ENCODE results near the gene KRTAP2-1. TPM values are rescaled to one million over a fixed set of nuclear protein-coding genes. Genes with fewer than 3 reads are reported as not detected.
"Not testable (repeated sequence)": the region's sequence is repeated elsewhere in the genome, so short reads cannot be mapped to it uniquely, and the experiment has no call there.

The KRTAP2-1 gene
- total and polyA plus RNA-seq, 7 donors = not detected

GRCh38 chr17:41008811-41009210 is 38.3 kb downstream of the KRTAP2-1 start, which contains the start of gene KRTAP3-1:
Gene KRTAP3-1 (minus strand): TSS chr17:41009128. CDS start chr17:41009074, 54 bp downstream.
- TF ChIP-seq CTCF (IDR thresholded peaks at IDR 0.05) = no peak
- 81 to 88% (median 85%) methylated on average over 8 of the region's 8 CpGs for WGBS, 3 donors
- ATAC-seq (no peak), DNase-seq (no peak)
- H3K27ac ChIP-seq = no peak within 1 kb of the TSS
- H3K36me3 ChIP-seq (ENCODE audit: insufficient read depth in 1 of 2, low read depth in 1 of 2) = no peaks in the 10 kb centered on the region
- no peak within 1 kb of the TSS for H3K4me3 ChIP-seq
- peaks cover 0 to 11% (median 5%) of the 10 kb centered on the region in 3 donors for H3K27me3 ChIP-seq (ENCODE audit: insufficient read depth in 3 of 3, low read length in 2 of 3)
- H3K4me1 ChIP-seq = no peaks in the 10 kb centered on the region
- intact Hi-C loops (cut with DNase I) = no loop called here
- no peaks in the 10 kb centered on the region for H3K9me3 ChIP-seq

- no peaks in the 10 kb centered on the region for H3K9me3 ChIP-seq
- H3K4me1 ChIP-seq = no peaks in the 10 kb centered on the region
- 90 to 92% (median 91%) methylated on average over 3 of the region's 3 CpGs for WGBS, 3 donors
- intact Hi-C loops (cut with DNase I) = no loop called here
- peaks cover 4 to 16% (median 5%) of the 10 kb centered on the region in 3 donors for H3K27me3 ChIP-seq (ENCODE audit: insufficient read depth in 3 of 3, low read length in 2 of 3)
- no peak overlapping the region for H3K27ac ChIP-seq
- TF ChIP-seq CTCF (IDR thresholded peaks at IDR 0.05) = no peak
- DNase-seq = no peak
- no peak overlapping the region for H3K4me3 ChIP-seq
- no peak for ATAC-seq
- H3K36me3 ChIP-seq (ENCODE audit: insufficient read depth in 1 of 2, low read depth in 1 of 2) = no peaks in the 10 kb centered on the region
These were observed 42.7 kb downstream of the KRTAP2-1 start for GRCh38 chr17:41004397-41004796.

GRCh38 chr17:41003926-41004325 is 43.2 kb downstream of the KRTAP2-1 start:
- peaks cover 5 to 16% (median 5%) of the 10 kb centered on the region in 3 donors for H3K27me3 ChIP-seq (ENCODE audit: insufficient read depth in 3 of 3, low read length in 2 of 3)
- no peak overlapping the region for H3K4me3 ChIP-seq
- ATAC-seq (no peak), DNase-seq (no peak)
- no peaks in the 10 kb centered on the region for H3K9me3 ChIP-seq
- no peak overlapping the region for H3K27ac ChIP-seq
- intact Hi-C loops (cut with DNase I) = no loop called here
- WGBS, 3 donors = 61 to 65% (median 62%) methylated on average over 4 of the region's 4 CpGs
- no peaks in the 10 kb centered on the region for H3K4me1 ChIP-seq
- no peak for TF ChIP-seq CTCF (IDR thresholded peaks at IDR 0.05)
- H3K36me3 ChIP-seq (ENCODE audit: insufficient read depth in 1 of 2, low read depth in 1 of 2) = no peaks in the 10 kb centered on the region

GRCh38 chr17:41002814-41003213 is 44.3 kb downstream of the KRTAP2-1 start:
- WGBS, 3 donors = 39 to 45% (median 40%) methylated on average over 5 of the region's 5 CpGs
- H3K4me3 ChIP-seq = no peak overlapping the region
- H3K27me3 ChIP-seq (ENCODE audit: insufficient read depth in 3 of 3, low read length in 2 of 3) = peaks cover 5 to 16% (median 5%) of the 10 kb centered on the region in 3 donors
- no peak overlapping the region for H3K27ac ChIP-seq
- no peaks in the 10 kb centered on the region for H3K9me3 ChIP-seq
- TF ChIP-seq CTCF (IDR thresholded peaks at IDR 0.05) = no peak
- H3K36me3 ChIP-seq (ENCODE audit: insufficient read depth in 1 of 2, low read depth in 1 of 2) = no peaks in the 10 kb centered on the region
- H3K4me1 ChIP-seq = no peaks in the 10 kb centered on the region
- intact Hi-C loops (cut with DNase I) = no loop called here
- ATAC-seq (no peak), DNase-seq (no peak)

- 78 to 89% (median 87%) methylated on average over 4 of the region's 4 CpGs for WGBS, 3 donors
These were observed 45.3 kb downstream of the KRTAP2-1 start for GRCh38 chr17:41001795-41002194.

GRCh38 chr17:40999563-40999962 is 47.6 kb downstream of the KRTAP2-1 start, which contains the start of gene KRTAP3-2:
Gene KRTAP3-2 (minus strand): TSS chr17:40999906. CDS start chr17:40999853, 53 bp downstream.
- DNase-seq; H3K36me3 ChIP-seq (ENCODE audit: insufficient read depth in 1 of 2, low read depth in 1 of 2); H3K27ac ChIP-seq; H3K9me3 ChIP-seq; H3K4me3 ChIP-seq; ATAC-seq; H3K4me1 ChIP-seq; intact Hi-C loops (cut with DNase I): not testable (repeated sequence)
- 37 to 55% (median 51%) methylated on average over 6 of the region's 6 CpGs for WGBS, 3 donors
- H3K27me3 ChIP-seq (ENCODE audit: insufficient read depth in 3 of 3, low read length in 2 of 3) = peaks cover 0 to 16% (median 5%) of the 10 kb centered on the region in 3 donors

More at GRCh38 chr17:41001795-41002194, 45.3 kb downstream of the KRTAP2-1 start:
- intact Hi-C loops (cut with DNase I) = no loop called here
- no peak overlapping the region for H3K27ac ChIP-seq
- no peak for DNase-seq
- ATAC-seq = no peak
- no peaks in the 10 kb centered on the region for H3K36me3 ChIP-seq (ENCODE audit: insufficient read depth in 1 of 2, low read depth in 1 of 2)
- H3K27me3 ChIP-seq (ENCODE audit: insufficient read depth in 3 of 3, low read length in 2 of 3) = peaks cover 5 to 16% (median 5%) of the 10 kb centered on the region in 3 donors
- H3K4me3 ChIP-seq = no peak overlapping the region
- no peak for TF ChIP-seq CTCF (IDR thresholded peaks at IDR 0.05)
- H3K9me3 ChIP-seq = no peaks in the 10 kb centered on the region
- H3K4me1 ChIP-seq = no peaks in the 10 kb centered on the region

All from psoas muscle (tissue), 8 donors.